ENCODE data around the gene UNC13A. TPM values are rescaled to one million over a fixed set of nuclear protein-coding genes. Genes with fewer than 3 reads are reported as not detected.

The UNC13A gene
- total and polyA plus RNA-seq, 2 of the 13 experiments (the other 11 are each of a cell fraction or from before 2014, with no cell fraction given) = 0.11 to 0.45 TPM

DNA sequence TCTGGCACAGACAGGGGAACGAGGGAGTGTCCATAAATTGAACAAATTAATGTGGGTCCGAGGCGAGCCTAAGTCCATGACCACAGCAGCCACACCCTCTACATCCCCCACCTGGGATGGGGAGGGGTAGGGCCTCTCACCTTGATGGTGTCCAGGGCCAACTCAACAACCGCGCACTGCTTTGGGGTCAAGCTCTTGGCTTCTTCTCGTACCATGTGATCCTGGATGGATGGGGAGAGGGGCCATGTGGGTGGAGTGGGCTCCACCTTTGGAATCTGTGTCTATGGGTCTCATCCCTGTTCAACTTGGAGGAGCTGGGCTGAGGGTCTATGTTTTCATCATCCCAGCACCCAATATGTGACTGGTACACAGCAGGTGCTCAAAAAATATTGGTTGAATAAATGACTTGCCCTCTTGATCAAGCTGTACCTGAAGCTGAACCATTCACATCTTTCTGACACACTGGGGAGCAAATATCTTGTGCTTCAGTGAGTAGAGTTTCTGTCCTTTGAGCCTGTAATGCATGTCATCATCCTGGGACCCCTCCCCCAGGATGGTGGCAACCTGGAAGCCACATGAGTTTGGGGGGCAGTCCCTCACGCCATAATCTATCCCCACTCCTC is 69.8 kb downstream of the UNC13A start:
- TF ChIP-seq, protein P1, sequence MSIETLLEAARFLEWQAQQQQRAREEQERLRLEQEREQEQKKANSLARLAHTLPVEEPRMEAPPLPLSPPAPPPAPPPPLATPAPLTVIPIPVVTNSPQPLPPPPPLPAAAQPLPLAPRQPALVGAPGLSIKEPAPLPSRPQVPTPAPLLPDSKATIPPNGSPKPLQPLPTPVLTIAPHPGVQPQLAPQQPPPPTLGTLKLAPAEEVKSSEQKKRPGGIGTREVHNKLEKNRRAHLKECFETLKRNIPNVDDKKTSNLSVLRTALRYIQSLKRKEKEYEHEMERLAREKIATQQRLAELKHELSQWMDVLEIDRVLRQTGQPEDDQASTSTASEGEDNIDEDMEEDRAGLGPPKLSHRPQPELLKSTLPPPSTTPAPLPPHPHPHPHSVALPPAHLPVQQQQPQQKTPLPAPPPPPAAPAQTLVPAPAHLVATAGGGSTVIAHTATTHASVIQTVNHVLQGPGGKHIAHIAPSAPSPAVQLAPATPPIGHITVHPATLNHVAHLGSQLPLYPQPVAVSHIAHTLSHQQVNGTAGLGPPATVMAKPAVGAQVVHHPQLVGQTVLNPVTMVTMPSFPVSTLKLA (IDR thresholded peaks at IDR 0.05) = peak; percentile 93
- TF ChIP-seq ZNF589 (CRISPR knock-in tag; conservative IDR thresholded peaks at IDR 0.05) (no peak), ZNF329 (CRISPR knock-in tag; IDR thresholded peaks at IDR 0.05; ENCODE audit: low read depth) (peak; percentile 95)
- no peak for FAIRE-seq
- Histone ChIP-seq H3K9me3 (ENCODE audit: low read length) (no peaks in the 10 kb centered on the region), H3K9ac (ENCODE audit: insufficient read depth, low read depth, low read length) (no peak overlapping the region), H2AFZ (ENCODE audit: low read length) (no peak overlapping the region), H3K4me2 (ENCODE audit: low read depth, low read length) (no peak overlapping the region), H3K27ac (ENCODE audit: extremely low read length, insufficient read depth, low read length) (no peak overlapping the region), H3K36me3 (replicated peaks in 1 of 2; ENCODE audit: control insufficient read depth in 1 of 2, insufficient read depth in 2 of 2, low read length in 2 of 2) (no peaks in the 10 kb centered on the region), H3K4me1 (ENCODE audit: insufficient read depth, low read length) (peaks cover 18% of the 10 kb centered on the region), H3K27me3 (ENCODE audit: control insufficient read depth in 1 of 2, insufficient read depth in 2 of 2, low read length in 2 of 2) (no peaks in the 10 kb centered on the region; a peak in 1 of 5 replicates), H4K20me1 (ENCODE audit: insufficient read depth, low read length) (no peaks in the 10 kb centered on the region), H3K4me3 (replicated peaks in 1 of 3; ENCODE audit: insufficient read depth in 1 of 3, low read depth in 2 of 3, low read length in 3 of 3) (no peak overlapping the region), H3K79me2 (ENCODE audit: insufficient read depth, low read length) (no peaks in the 10 kb centered on the region)
- WGBS (ENCODE audit: low lambda C conversion rate) = 38% methylated on average over 6 of the region's 7 CpGs
- CTCF ChIA-PET (ENCODE audit: low intra/inter-chr PET ratio, low total read pairs) = no interaction called here
- ATAC-seq = no peak
- BruUV-seq (replicated peaks) = no TSS peak
- in situ Hi-C loops (cut with HindIII; ENCODE audit: extremely low pct_ligation_motif_present, low pct_unique_long_range_greater_than_20kb) = no loop called here
- intact Hi-C loops (cut with micrococcal nuclease; ENCODE audit: unreplicated experiment) = no loop called here
- DNase-seq (ENCODE audit: low spot score) = no peak
- POLR2A ChIA-PET = no interaction called here

DNA sequence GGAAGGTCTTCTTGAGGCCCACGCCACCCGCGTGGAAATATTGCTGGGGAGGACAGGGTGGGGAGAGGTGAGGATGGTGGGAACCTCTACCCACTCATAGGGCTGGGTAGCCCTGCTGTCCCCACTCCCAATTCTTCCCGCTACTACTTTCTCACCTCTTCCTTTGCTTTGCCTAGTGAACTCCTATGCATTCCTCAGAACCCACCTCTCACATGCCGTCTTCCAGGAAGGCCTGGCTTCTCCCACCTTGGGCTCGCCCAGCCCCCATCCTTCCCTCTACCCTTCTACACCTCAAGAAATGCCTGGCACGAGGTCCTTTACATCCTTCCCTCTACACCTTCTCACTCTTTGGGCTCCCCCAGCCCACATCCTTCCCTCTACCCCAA is 70.4 kb downstream of the UNC13A start:
- 57% methylated on average over 7 of the region's 7 CpGs for WGBS (ENCODE audit: low lambda C conversion rate)
- H3K9ac ChIP-seq (ENCODE audit: insufficient read depth, low read depth, low read length) = no peak overlapping the region
- H3K36me3 ChIP-seq (replicated peaks in 1 of 2; ENCODE audit: control insufficient read depth in 1 of 2, insufficient read depth in 2 of 2, low read length in 2 of 2) = no peaks in the 10 kb centered on the region
- peaks cover 18% of the 10 kb centered on the region for H3K4me1 ChIP-seq (ENCODE audit: insufficient read depth, low read length)
- no peaks in the 10 kb centered on the region; a peak in 1 of 5 replicates for H3K27me3 ChIP-seq (ENCODE audit: control insufficient read depth in 1 of 2, insufficient read depth in 2 of 2, low read length in 2 of 2)
- H3K27ac ChIP-seq (ENCODE audit: extremely low read length, insufficient read depth, low read length) = no peak overlapping the region
- BruUV-seq (replicated peaks) = no TSS peak
- ChIA-PET POLR2A (interaction anchor here (1.4 kb wide), 1 partner anchor 12 kb away, joined by 11 read pairs; no protein-coding TSS in a partner anchor), CTCF (ENCODE audit: low intra/inter-chr PET ratio, low total read pairs) (no interaction called here)
- H4K20me1 ChIP-seq (ENCODE audit: insufficient read depth, low read length) = no peaks in the 10 kb centered on the region
- H3K79me2 ChIP-seq (ENCODE audit: insufficient read depth, low read length) = no peaks in the 10 kb centered on the region
- no peaks in the 10 kb centered on the region for H3K9me3 ChIP-seq (ENCODE audit: low read length)
- no peak overlapping the region for H2AFZ ChIP-seq (ENCODE audit: low read length)
- DNase-seq (ENCODE audit: low spot score) = no peak
- FAIRE-seq = no peak
- in situ Hi-C loops (cut with HindIII; ENCODE audit: extremely low pct_ligation_motif_present, low pct_unique_long_range_greater_than_20kb) = no loop called here
- intact Hi-C loops (cut with micrococcal nuclease; ENCODE audit: unreplicated experiment) = no loop called here
- no peak overlapping the region for H3K4me2 ChIP-seq (ENCODE audit: low read depth, low read length)
- no peak for ATAC-seq
- no peak overlapping the region for H3K4me3 ChIP-seq (replicated peaks in 1 of 3; ENCODE audit: insufficient read depth in 1 of 3, low read depth in 2 of 3, low read length in 3 of 3)
- no peak for TF ChIP-seq PHF8 (CRISPR knock-in tag; IDR thresholded peaks at IDR 0.05)
- no peak for TF ChIP-seq ZNF333 (CRISPR knock-in tag; IDR thresholded peaks at IDR 0.05; ENCODE audit: borderline replicate concordance)

Measured in HepG2 (cell line).